ENCODE data around the gene MYOM3. TPM values are rescaled to one million over a fixed set of nuclear protein-coding genes. Genes with fewer than 3 reads are reported as not detected.

MYOM3 gene
- total RNA-seq, 4 donors from 2014 or later: 0.17 to 0.94 (median 0.44) TPM; not detected in 1

DNA sequence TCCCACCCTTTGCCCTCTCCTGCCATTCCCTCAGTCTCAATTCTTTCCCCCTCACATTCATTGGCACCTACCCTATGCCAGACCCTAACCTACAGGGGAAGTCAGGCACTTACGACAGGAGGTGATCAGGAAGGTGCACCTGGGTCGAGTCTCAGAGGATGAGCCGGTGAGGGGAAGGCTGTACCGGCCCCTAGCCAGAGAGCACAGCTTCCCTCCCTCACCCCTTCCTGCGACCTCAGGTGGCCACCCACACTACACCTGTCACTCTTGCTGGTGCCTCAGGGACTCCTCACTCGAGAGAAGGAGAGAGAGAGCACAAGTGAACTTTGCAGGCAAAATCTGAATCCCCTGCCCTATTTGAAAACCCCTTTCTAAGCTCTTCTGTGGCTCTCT is 1.7 kb upstream of the MYOM3 start:
- TF ChIP-seq, protein P1, sequence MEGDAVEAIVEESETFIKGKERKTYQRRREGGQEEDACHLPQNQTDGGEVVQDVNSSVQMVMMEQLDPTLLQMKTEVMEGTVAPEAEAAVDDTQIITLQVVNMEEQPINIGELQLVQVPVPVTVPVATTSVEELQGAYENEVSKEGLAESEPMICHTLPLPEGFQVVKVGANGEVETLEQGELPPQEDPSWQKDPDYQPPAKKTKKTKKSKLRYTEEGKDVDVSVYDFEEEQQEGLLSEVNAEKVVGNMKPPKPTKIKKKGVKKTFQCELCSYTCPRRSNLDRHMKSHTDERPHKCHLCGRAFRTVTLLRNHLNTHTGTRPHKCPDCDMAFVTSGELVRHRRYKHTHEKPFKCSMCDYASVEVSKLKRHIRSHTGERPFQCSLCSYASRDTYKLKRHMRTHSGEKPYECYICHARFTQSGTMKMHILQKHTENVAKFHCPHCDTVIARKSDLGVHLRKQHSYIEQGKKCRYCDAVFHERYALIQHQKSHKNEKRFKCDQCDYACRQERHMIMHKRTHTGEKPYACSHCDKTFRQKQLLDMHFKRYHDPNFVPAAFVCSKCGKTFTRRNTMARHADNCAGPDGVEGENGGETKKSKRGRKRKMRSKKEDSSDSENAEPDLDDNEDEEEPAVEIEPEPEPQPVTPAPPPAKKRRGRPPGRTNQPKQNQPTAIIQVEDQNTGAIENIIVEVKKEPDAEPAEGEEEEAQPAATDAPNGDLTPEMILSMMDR (IDR thresholded peaks at IDR 0.05; ENCODE audit: low read depth): no peak

DNA sequence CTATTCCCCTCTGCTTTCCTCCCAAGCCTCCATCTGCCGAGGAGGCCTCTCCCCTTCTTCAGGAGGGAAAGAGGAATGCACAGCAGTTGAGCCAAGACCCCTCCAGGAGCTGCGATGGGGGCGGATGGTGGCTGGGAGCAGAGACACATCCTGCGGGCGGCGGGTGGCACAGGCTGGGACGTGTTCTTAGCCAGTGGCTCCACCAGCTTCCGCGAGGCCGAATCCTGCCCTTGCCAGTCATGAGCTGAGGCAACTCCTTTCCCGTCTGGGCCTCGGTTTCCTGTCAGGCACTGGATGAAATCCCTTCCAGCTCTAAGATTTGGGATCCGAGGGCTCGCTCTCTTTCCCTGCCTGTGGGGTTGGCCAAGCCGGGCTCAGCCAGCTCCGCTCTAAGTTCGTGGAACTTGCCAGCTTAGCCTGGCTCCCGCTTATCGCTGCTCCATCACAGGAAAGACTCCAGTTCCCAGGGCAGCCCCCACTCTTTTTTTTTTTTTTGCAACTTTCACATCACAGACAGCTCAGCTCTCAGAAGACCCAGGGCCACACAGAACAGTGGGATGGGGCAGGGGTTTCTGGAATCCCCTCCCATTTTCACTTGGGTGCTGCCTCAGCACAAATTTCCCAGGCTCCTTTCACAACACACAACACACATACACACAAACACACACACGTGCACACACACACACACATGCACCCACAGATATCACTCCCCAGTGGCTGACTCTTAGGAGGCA is 506 bp downstream of the MYOM3 start:
- TF ChIP-seq, protein P1 (IDR thresholded peaks at IDR 0.05; ENCODE audit: low read depth): no peak

DNA sequence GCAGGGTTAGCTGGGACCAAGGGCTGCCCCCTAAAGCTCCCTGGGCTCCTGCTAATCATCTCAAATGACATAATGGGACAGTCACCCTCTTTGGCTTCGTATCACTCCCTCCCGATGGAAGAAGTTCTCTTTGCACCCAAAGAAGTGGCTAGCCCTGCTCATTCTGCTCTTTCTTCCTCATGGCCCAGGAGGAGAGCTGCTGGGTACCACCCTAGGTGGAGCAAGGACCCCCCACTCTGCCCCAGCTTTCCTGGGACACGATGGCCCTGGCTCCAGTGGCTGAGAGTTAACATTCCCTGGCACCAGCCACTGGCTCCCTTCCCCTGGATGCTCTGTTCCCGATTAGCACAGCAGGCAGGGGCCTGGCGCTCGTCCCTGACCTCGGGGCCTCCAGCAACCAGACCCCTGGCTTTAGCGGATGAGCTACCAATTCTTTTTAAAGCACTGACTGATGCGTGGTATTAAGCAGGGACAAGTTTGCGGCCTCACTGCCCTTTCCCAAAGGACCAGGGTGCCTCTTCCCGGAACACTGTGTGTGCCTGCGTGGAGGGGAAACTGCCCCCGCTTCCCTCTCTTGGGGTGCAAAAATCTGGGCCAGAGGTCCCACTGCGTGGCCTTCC is 1.2 kb downstream of the MYOM3 start:
- TF ChIP-seq, protein P1 (IDR thresholded peaks at IDR 0.05; ENCODE audit: low read depth): no peak

DNA sequence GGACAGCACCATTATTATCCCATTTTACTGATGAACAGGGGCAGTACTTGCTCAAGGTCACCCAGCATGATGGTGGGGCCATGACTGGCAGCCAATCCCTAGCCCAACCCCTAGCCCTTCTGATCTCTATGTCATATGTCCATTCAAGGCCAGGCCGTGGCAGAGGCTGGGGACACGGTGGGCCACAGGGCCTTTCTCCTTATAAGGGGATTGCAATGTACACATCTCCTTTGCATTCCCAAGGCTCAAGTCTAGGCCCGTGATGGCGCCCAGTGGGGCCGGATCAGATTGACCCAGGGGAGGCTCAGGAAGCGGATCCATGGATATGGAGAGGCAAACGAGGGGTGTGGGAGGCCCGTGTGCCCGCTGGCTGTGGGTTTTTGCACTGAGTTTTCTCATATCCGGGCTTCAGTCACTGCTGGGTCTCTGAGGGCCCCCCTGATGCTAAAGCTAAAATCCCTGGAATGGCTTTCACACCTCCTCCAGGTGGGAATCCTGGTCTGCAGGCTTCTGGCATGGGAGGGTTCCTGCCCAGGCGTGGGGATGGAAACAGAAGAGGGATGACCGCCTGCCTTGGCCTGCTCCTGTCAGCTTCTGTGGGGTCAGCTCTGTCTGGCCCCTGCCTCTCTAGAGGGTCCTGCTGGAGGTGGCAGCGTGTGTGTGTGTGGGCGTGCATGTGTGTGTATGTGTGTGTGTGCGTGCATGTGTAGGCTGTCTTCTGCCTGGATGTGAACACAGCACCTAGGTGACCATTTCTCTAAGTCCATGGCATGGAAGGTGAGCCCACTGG is 2.1 kb downstream of the MYOM3 start:
- TF ChIP-seq, protein P1 (IDR thresholded peaks at IDR 0.05; ENCODE audit: low read depth): no peak

DNA sequence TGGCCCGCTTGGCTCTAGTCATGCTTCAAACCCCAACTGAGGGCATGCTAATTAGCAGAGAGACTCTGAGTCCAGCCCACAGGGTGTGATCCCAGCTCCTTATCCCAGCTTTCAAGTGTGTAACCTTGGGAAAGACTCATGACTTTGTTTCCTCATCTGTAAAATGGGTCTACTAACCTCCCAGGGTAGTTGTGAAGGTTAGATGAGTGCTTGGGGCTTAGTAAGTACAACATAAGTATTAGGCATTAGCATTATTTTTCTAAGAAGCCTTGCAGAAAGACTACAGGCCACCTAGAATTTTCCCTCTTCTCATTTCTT is 2.8 kb downstream of the MYOM3 start:
- TF ChIP-seq, protein P1 (IDR thresholded peaks at IDR 0.05; ENCODE audit: low read depth): no peak

DNA sequence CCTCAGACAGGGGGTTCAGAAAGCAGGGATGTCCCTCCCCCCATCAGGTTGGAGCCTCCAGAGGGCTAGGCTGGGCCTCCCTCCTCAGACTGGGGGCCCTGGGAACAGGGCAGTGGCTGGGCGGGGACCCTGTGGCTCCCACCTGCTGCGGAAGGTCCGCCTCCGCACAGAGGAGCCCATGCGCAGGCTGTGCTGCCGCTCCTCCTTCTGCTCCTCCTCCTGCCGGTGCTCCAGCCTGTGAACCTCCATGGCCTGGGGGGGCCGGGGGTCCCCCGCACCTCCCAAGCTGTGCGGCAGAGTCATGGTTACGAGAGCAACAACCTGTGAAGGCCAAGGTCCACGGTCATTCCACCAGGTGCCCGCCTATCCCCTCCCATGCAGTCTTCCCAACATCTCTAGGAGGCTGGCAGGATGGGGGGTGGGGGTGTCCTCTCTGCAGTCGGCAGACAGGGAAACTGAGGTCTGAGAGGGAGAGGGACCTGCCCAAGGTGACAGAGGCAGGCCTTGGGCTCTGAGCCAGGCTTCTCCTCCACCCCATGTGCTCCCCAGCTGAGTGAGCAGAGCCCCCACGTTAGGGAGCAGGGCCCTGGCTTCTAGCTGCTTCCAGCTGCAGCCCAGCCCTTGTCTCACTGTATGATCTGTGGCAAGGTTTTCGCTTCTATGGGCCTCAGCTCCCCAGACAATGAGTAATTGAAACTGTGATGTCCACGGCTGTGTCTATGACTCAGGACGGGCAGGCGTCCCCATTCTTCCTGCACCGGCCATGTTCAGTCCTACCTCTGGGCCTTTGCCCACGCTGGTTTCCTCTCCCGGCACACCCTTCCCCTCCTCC is 3.4 kb downstream of the MYOM3 start:
- TF ChIP-seq, protein P1 (IDR thresholded peaks at IDR 0.05; ENCODE audit: low read depth): no peak

Data from subcutaneous adipose tissue (tissue), 4 donors.